ENCODE results near the gene NEK7.
A peak's percentile ranks its signal among the peaks of the same experiment; 100 is the strongest.
"Not testable (repeated sequence)": the region's sequence is repeated elsewhere in the genome, so short reads cannot be mapped to it uniquely, and the experiment has no call there.

NEK7 gene

DNA sequence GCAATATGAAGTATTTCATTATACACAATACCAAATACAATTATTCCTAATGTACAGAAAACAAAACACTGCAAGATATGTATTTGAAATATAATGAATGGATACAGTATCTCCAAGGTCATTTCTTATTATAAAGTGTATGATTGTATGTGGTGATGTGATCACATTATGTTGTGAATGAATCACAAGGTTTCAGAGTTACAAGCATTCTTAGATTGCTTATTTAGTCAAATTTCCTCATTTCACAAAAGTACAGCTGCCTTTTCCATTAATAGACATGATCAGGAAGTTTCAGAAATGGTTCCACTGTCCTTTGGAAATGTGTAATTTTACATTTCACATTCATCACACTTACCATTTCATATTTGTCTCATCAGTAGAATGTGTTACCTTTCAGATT is 28.3 kb upstream of the NEK7 start:
- TF ChIP-seq ZFX (IDR thresholded peaks at IDR 0.05), result no peak
- TF ChIP-seq, protein P1, sequence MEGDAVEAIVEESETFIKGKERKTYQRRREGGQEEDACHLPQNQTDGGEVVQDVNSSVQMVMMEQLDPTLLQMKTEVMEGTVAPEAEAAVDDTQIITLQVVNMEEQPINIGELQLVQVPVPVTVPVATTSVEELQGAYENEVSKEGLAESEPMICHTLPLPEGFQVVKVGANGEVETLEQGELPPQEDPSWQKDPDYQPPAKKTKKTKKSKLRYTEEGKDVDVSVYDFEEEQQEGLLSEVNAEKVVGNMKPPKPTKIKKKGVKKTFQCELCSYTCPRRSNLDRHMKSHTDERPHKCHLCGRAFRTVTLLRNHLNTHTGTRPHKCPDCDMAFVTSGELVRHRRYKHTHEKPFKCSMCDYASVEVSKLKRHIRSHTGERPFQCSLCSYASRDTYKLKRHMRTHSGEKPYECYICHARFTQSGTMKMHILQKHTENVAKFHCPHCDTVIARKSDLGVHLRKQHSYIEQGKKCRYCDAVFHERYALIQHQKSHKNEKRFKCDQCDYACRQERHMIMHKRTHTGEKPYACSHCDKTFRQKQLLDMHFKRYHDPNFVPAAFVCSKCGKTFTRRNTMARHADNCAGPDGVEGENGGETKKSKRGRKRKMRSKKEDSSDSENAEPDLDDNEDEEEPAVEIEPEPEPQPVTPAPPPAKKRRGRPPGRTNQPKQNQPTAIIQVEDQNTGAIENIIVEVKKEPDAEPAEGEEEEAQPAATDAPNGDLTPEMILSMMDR (conservative IDR thresholded peaks at IDR 0.05), result no peak
- no peak overlapping the region for H3K27ac ChIP-seq

DNA sequence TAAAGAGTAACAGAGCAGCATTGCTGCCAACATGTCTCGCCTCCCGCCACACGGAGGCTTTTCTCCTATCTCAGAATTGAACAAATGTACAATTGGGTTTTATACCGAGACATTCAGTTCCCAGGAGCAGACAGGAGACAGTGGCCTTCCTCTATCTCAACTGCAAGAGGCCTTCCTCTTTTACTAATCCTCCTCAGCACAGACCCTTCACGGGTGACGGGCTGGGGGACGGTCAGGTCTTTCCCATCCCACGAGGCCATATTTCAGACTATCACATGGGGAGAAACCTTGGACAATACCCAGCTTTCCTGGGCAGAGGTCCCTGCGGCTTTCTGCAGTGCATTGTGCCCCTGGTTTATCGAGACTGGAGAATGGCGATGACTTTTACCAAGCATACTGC is 26.7 kb upstream of the NEK7 start:
- not testable (repeated sequence) for H3K27ac ChIP-seq

DNA sequence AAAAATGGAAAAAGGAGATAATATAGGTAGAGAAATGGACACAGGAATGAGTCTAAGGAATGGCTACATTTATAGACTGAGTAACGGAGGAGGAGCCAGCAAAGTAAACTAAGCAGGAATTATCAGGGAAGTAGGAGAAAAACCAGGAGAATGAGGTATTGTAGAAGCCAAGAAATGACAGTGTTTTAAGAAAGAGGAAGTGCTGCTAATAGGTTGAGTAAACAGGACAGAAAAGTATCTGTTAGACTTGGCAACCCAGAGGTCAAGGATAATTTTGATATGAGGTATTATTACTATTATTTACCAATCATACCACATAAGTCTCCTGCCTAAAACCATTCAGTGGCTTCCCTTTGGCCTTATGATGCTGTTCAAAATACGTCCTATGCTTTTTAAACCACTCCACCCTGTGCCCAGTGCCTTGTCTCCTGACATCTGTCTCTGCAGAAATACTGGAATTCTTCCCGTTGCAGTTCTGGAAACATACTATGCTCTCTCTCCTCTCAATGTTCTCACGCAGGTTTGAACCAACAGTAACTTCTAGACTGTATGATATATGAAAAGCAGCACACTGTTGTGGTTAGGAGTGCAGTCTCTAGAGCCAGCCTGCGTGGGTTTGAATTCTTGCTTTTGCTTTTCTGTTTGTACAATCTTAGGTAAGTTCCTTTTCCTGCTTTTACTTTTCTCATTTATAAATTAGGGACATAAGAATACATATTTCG is 24.6 kb upstream of the NEK7 start:
- TF ChIP-seq, protein P1 (conservative IDR thresholded peaks at IDR 0.05), result no peak
- TF ChIP-seq ZFX (IDR thresholded peaks at IDR 0.05), result no peak

DNA sequence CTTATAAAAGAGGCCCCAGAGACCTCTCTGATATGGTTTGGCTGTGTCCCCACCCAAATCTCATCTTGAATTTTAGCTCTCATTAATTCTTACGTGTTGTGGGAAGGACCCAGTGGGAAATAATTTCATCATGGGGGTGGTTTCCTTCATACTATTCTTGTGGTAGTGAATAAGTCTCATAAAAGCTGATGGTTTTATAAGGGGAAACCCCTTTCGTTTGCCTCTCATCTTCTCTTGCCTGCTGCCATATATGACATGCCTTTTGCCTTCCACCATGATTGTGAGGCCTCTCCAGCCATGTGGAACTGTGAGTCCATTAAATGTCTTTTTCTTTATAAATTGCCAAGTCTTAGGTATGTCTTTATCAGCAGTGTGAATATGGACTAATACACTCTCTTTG is 22.5 kb upstream of the NEK7 start:
- TF ChIP-seq, protein P1 (conservative IDR thresholded peaks at IDR 0.05), result no peak
- no peak for TF ChIP-seq ZFX (IDR thresholded peaks at IDR 0.05)
- no peak overlapping the region for H3K27ac ChIP-seq

More for the DNA sequence above, 24.6 kb upstream of the NEK7 start:
- H3K27ac ChIP-seq, result peak overlapping the region; percentile 25; the same call in 1 of the 2 replicates

DNA sequence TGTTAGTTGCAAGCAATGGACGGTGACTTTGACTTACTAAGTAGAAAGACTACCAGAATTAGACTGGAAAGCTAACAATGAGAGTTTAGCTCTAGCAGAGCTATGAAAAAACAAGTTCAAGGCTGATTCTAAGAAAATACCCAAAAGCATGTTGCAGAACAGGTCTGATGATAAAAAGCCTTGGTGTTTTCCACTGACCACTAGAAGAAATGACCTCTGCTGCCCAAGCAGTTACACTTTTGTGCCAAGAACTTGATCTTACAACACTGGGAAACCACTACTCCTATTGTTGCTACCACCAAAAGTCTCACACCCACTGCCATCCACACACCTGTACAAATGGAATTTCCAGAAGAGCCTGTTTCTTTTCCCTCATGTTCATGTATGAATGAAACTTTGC is 21.4 kb upstream of the NEK7 start:
- TF ChIP-seq, protein P1 (conservative IDR thresholded peaks at IDR 0.05), result no peak
- no peak for TF ChIP-seq ZFX (IDR thresholded peaks at IDR 0.05)
- no peak overlapping the region for H3K27ac ChIP-seq

DNA sequence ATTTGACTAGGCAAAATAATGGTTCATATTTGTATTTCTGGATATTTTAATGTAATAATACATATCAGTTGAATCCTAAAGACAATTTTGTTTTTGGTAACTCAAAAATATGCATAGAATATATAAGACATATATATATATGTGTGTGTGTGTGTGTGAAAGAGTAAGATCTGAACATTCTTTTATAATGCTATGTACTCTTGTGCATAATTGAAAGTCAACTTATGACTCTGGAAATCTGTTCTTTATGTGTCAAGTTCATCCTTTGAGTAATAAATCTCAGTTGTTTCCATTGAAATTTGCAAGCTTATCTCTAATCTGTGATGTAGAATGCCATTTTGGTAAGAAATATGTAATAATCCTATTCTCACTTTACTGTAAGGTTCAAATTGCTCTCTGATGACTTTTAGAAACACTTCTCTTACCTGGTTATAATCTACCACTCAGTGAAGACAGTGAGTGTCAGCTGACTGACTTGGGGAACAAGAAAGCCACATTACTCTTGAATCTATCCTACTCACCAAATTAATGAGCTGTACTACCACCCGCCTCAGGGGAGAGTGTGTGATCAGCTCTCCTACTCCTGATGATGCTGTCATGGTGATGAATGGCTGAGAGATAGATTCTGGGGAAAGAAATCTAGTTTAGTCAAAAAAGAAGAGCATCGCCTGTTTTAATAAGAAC is 15.0 kb upstream of the NEK7 start:
- no peak for TF ChIP-seq ZFX (IDR thresholded peaks at IDR 0.05)
- TF ChIP-seq, protein P1 (conservative IDR thresholded peaks at IDR 0.05), result no peak
- no peak overlapping the region for H3K27ac ChIP-seq

DNA sequence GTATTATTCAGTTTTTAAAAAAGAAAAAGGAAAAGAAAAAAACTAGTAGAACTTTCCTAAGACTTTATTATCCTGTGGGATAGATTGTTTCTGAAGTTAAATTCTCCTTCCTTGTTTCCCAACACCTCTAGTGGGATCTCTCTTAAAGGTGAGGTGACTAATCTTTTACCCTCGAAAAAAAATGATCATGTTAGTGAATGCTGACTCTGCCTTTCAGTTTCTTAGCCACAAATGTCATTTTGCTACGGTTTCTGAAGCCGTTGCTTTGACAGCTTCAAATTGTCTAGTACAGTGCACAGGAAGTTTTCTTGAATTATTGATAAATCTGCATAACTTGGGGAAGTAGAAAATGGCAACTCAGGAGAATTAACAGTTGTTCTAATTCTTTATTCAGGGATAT is 13.0 kb upstream of the NEK7 start:
- H3K27ac ChIP-seq, result no peak overlapping the region

More for the DNA sequence above, 13.0 kb upstream of the NEK7 start:
- TF ChIP-seq, protein P1 (conservative IDR thresholded peaks at IDR 0.05), result no peak
- TF ChIP-seq ZFX (IDR thresholded peaks at IDR 0.05), result no peak

Measured in C4-2B (cell line).